HFFc6 (cell line): ENCODE measurements around the gene ITGA7. TPM values are rescaled to one million over a fixed set of nuclear protein-coding genes. Genes with fewer than 3 reads are reported as not detected.

Experiments used
- DNase-seq: peaks from one replicate; pipeline ENCODE4 v3.0.0-alpha.2; 2018
- H3K27ac Mint-ChIP-seq: 2 replicates; pipeline ENCODE4 v1.8.0; 2020; ENCODE audit warnings: mild to moderate bottlenecking, mixed read lengths
- H3K27me3 Mint-ChIP-seq: 2 replicates; pipeline ENCODE4 v1.8.0; 2021; ENCODE audit warnings: mild to moderate bottlenecking, moderate library complexity, mixed read lengths; ENCODE audit not compliant: insufficient read depth
- H3K36me3 Mint-ChIP-seq: 2 replicates; pipeline ENCODE4 v1.8.0; 2021; ENCODE audit warnings: low read depth, mixed read lengths
- H3K4me1 Mint-ChIP-seq: 2 replicates; pipeline ENCODE4 v1.8.0; 2020; ENCODE audit warnings: low read depth, mixed read lengths
- H3K4me3 Mint-ChIP-seq: 2 replicates; pipeline ENCODE4 v1.8.0; 2020; ENCODE audit warnings: mild to moderate bottlenecking, moderate library complexity, mixed read lengths
- H3K9me3 Mint-ChIP-seq: 2 replicates; pipeline ENCODE4 v1.8.0; 2020; ENCODE audit warnings: mild to moderate bottlenecking, mixed read lengths
- total RNA-seq, 6 experiments: library from RNA; stranded (reverse); fragmentation: NEBNext Ultra II Directional; extraction: Animal tissue kit (Norgen Biotek cat#: 25700); gene quantifications; 2 replicates in 1 of 6; 3 replicates in 5 of 6; pipeline ENCODE4 v1.2.3, GENCODE V29; 2021
- TF ChIP-seq, protein P1 (sequence below): fragments of 200-600 bp; sonication (generic); IDR thresholded peaks from 2 replicates; pipeline ENCODE4 v1.5.0; 2021; ENCODE audit warnings: antibody characterized with exemption, mild to moderate bottlenecking

The ITGA7 gene
- total RNA-seq, 6 experiments from 2014 or later: 0.95 to 2.3 (median 1.2) TPM

GRCh38 chr12:55688716-55689655 lies 18.7 kb downstream of the ITGA7 start:
- TF ChIP-seq, protein P1, sequence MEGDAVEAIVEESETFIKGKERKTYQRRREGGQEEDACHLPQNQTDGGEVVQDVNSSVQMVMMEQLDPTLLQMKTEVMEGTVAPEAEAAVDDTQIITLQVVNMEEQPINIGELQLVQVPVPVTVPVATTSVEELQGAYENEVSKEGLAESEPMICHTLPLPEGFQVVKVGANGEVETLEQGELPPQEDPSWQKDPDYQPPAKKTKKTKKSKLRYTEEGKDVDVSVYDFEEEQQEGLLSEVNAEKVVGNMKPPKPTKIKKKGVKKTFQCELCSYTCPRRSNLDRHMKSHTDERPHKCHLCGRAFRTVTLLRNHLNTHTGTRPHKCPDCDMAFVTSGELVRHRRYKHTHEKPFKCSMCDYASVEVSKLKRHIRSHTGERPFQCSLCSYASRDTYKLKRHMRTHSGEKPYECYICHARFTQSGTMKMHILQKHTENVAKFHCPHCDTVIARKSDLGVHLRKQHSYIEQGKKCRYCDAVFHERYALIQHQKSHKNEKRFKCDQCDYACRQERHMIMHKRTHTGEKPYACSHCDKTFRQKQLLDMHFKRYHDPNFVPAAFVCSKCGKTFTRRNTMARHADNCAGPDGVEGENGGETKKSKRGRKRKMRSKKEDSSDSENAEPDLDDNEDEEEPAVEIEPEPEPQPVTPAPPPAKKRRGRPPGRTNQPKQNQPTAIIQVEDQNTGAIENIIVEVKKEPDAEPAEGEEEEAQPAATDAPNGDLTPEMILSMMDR: no peak

GRCh38 chr12:55687746-55688145 lies 20.0 kb downstream of the ITGA7 start:
- no peak for DNase-seq
- H3K36me3 Mint-ChIP-seq: no peaks in the 10 kb centered on the region
- no peak overlapping the region for H3K27ac Mint-ChIP-seq

More at GRCh38 chr12:55688716-55689655, 18.7 kb downstream of the ITGA7 start:
- no peak for DNase-seq
- H3K4me3 Mint-ChIP-seq: no peak overlapping the region
- H3K27me3 Mint-ChIP-seq: peaks cover 15% of the 10 kb centered on the region
- H3K4me1 Mint-ChIP-seq: no peaks in the 10 kb centered on the region
- H3K36me3 Mint-ChIP-seq: no peaks in the 10 kb centered on the region
- no peak overlapping the region for H3K27ac Mint-ChIP-seq
- H3K9me3 Mint-ChIP-seq: no peaks in the 10 kb centered on the region

DNA sequence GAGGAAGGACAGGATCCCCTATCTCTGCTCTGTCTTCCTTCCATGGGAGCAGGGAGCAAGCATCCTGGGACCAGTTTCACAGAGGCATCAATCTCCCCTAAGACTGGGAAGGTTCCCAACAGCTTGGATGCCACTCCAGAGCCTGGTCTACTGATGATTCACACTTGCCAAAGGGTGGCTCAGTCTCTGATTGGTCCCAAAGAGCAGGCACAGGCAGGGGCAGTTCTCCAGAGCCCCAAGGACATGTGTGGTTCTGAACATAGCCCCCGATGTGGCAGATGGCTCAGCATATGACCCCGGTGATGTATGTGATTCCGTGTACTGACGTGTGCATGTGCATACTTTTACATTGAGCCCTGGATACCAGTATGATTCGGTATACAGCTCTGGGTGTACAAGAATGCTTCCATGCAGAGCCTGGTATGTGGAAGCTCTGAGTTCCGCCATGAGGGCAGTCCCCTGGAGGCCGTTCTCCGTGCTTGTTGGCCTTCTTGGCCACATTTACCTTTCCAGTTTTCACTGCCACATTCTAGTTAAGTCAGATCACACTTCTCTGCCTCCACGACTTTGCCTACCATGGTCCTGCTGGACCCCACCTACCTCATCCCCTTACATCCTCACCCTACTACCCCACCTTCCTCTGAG lies 21.2 kb downstream of the ITGA7 start:
- TF ChIP-seq, protein P1: no peak
- Mint-ChIP-seq H3K9me3 (no peaks in the 10 kb centered on the region), H3K27ac (no peak overlapping the region)

More at GRCh38 chr12:55687746-55688145, 20.0 kb downstream of the ITGA7 start:
- no peaks in the 10 kb centered on the region for H3K4me1 Mint-ChIP-seq
- no peak overlapping the region for H3K4me3 Mint-ChIP-seq
- no peaks in the 10 kb centered on the region for H3K9me3 Mint-ChIP-seq
- TF ChIP-seq, protein P1: no peak
- H3K27me3 Mint-ChIP-seq: peaks cover 22% of the 10 kb centered on the region

GRCh38 chr12:55685671-55686070 lies 22.0 kb downstream of the ITGA7 start:
- DNase-seq: no peak
- TF ChIP-seq, protein P1: no peak
- Mint-ChIP-seq H3K27me3 (peaks cover 20% of the 10 kb centered on the region), H3K27ac (no peak overlapping the region), H3K9me3 (no peaks in the 10 kb centered on the region), H3K4me1 (peaks cover 11% of the 10 kb centered on the region), H3K36me3 (no peaks in the 10 kb centered on the region), H3K4me3 (no peak overlapping the region)

More for the DNA sequence above, 21.2 kb downstream of the ITGA7 start:
- Mint-ChIP-seq H3K27me3 (peaks cover 20% of the 10 kb centered on the region), H3K36me3 (no peaks in the 10 kb centered on the region), H3K4me3 (no peak overlapping the region), H3K4me1 (peaks cover 4% of the 10 kb centered on the region)
- DNase-seq: no peak

DNA sequence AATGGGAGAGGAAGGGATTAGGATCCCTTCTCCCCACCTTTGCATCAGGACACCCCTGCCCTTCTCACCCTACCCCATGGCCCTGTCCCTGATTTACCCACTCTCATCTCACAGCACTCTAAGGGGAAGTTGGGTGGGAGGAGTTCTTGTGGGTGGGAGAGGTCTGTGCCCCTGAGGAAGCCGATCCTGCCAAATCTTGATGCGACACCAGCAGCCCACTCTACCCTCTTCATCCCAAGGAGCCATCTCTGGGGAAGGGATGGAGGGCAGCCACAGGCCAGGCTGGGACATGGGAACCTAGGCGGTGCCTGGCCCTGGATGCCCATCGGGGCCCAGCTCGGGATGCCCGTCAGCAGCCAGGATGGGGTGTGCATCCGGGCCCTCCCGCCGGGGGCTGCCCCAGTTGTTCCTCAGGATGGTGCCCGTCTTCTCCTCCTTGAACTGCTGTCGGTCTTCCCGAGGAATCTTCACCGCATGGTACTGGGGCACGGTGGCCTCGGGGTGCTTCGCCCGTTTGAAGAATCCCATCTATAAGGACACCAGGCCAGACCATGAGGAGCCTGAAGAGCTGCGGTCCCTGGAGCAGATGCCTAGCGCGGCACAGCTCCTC lies 22.8 kb downstream of the ITGA7 start:
- Mint-ChIP-seq H3K4me1 (peaks cover 11% of the 10 kb centered on the region), H3K36me3 (no peaks in the 10 kb centered on the region), H3K4me3 (no peak overlapping the region), H3K9me3 (no peaks in the 10 kb centered on the region), H3K27me3 (peaks cover 20% of the 10 kb centered on the region), H3K27ac (no peak overlapping the region)
- no peak for DNase-seq
- TF ChIP-seq, protein P1: no peak
